VCaP (cell line): Measurements from ENCODE around the gene RGMB.
A peak's percentile ranks its signal among the peaks of the same experiment; 100 is the strongest.

Experiments used
- H3K27ac ChIP-seq: fragments of 450-650 bp; 2 replicates; pipeline ENCODE4 v1.5.1; 2017
- TF ChIP-seq, protein P1 (sequence below): fragments of 450-650 bp; conservative IDR thresholded peaks from 2 replicates; pipeline ENCODE4 v1.5.1; 2017; ENCODE audit warnings: mild to moderate bottlenecking, moderate library complexity

RGMB gene

GRCh38 chr5:98783051-98783649, 9.7 kb downstream of the RGMB start:
- TF ChIP-seq, protein P1, sequence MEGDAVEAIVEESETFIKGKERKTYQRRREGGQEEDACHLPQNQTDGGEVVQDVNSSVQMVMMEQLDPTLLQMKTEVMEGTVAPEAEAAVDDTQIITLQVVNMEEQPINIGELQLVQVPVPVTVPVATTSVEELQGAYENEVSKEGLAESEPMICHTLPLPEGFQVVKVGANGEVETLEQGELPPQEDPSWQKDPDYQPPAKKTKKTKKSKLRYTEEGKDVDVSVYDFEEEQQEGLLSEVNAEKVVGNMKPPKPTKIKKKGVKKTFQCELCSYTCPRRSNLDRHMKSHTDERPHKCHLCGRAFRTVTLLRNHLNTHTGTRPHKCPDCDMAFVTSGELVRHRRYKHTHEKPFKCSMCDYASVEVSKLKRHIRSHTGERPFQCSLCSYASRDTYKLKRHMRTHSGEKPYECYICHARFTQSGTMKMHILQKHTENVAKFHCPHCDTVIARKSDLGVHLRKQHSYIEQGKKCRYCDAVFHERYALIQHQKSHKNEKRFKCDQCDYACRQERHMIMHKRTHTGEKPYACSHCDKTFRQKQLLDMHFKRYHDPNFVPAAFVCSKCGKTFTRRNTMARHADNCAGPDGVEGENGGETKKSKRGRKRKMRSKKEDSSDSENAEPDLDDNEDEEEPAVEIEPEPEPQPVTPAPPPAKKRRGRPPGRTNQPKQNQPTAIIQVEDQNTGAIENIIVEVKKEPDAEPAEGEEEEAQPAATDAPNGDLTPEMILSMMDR, result no peak
- H3K27ac ChIP-seq, result peak overlapping the region; percentile 98; the same call in 1 of the 2 replicates

- TF ChIP-seq, protein P1, result no peak
- H3K27ac ChIP-seq, result peak overlapping the region; percentile 96
These were observed 10.9 kb downstream of the RGMB start for GRCh38 chr5:98784411-98784810.

GRCh38 chr5:98785244-98785643, 11.8 kb downstream of the RGMB start:
- peak overlapping the region; percentile 96 for H3K27ac ChIP-seq
- TF ChIP-seq, protein P1, result no peak

- TF ChIP-seq, protein P1, result no peak
- peak overlapping the region; percentile 96 for H3K27ac ChIP-seq
These were observed 12.9 kb downstream of the RGMB start for GRCh38 chr5:98786191-98786853.

DNA sequence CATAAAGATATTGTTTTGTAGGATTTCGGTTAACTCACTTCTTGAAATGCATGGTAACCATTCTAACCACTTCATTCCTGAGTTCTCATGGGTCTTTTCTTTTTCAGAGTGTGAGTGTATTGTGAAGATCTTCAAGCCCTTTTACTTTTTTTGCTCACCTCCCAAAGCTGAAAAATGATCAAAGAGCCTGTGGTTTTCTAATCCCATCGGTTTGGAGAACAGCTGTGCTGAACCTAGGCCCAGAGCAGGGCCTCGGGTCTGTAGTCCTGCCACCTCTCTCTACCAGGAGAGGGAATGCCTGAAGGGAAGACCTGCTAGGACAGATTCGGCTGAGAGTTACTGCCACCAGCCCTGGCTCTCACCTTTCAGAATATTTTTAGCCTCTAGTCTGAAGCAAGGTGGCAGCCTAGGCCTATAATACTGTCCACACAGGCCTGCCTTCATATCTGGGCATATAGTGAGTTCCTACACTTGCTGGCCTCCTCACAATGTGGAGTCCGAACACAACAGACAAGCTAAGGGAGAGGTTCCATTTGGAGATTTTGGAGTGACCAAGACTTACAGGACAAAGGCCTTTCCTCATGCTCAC, 13.8 kb downstream of the RGMB start:
- peak overlapping the region; percentile 96 for H3K27ac ChIP-seq
- TF ChIP-seq, protein P1, result no peak

- peak overlapping the region; percentile 96 for H3K27ac ChIP-seq
- TF ChIP-seq, protein P1, result no peak
These were observed 15.6 kb downstream of the RGMB start for GRCh38 chr5:98789029-98789428.

- TF ChIP-seq, protein P1, result no peak
- H3K27ac ChIP-seq, result no peak overlapping the region
These were observed 17.6 kb downstream of the RGMB start for GRCh38 chr5:98791001-98791519.
